HepG2 (cell line): ENCODE results near the gene BBS1. TPM values are rescaled to one million over a fixed set of nuclear protein-coding genes. Genes with fewer than 3 reads are reported as not detected.

Experiments
- ATAC-seq: fragments of 200-7000 bp; cut with Tn5 transposase; 3 replicates; pipeline ENCODE4 v1.9.1; 2020; ENCODE audit warnings: mild to moderate bottlenecking, moderate library complexity
- BruUV-seq: library from RNA; stranded (reverse); fragments of 400-500 nt; replicated peaks from 2 replicates; lab custom pipeline; 2021; lab: Mats Ljungman, UMichigan
- CTCF ChIA-PET: fragments of 300-600 bp; formaldehyde crosslinking; extraction: SDS; loops from one replicate; lab custom pipeline; 2021; ENCODE audit warnings: low total read pairs, inconsistent platforms, low intra/inter-chr PET ratio; lab: Yijun Ruan, JAX
- POLR2A ChIA-PET: fragments of 350-600 bp; sonication (Branson Sonifier 250); formaldehyde crosslinking; loops from one replicate; lab custom pipeline; 2020; ENCODE audit warnings: antibody characterized with exemption, inconsistent platforms; lab: Yijun Ruan, JAX
- DNase-seq: peaks from one replicate; pipeline ENCODE4 v3.0.0-alpha.2; 2015; ENCODE audit warnings: low spot score
- FAIRE-seq: peaks from 3 replicates; lab custom pipeline; 2011; peaks lifted over from hg19 to GRCh38; lab: Jason Lieb, UNC
- H2AFZ ChIP-seq: one replicate; pipeline ENCODE4 v1.6.1; 2011; ENCODE audit warnings: low read length, inconsistent platforms
- H3K27ac ChIP-seq: fragments of 300-600 bp; 3 replicates; pipeline ENCODE4 v1.8.0; 2011; ENCODE audit warnings: mixed run types, mild to moderate bottlenecking, mixed read lengths, low read length, inconsistent platforms; ENCODE audit not compliant: insufficient read depth; ENCODE audit errors: extremely low read length
- H3K27me3 ChIP-seq, 2 experiments: fragments of 200-600 bp in 1 of 2; 2 replicates in 1 of 2; 3 replicates in 1 of 2; pipeline versions ENCODE4 v1.6.0 to v1.8.0; 2011; ENCODE audit warnings: low read length in 2 of 2, mild to moderate bottlenecking in 2 of 2, moderate library complexity in 2 of 2, inconsistent platforms in 1 of 2; ENCODE audit not compliant: insufficient read depth in 2 of 2, control insufficient read depth in 1 of 2
- H3K36me3 ChIP-seq, 2 experiments: fragments of 200-600 bp in 1 of 2; replicated peaks in 1 of 2; 2 replicates in 1 of 2; 3 replicates in 1 of 2; pipeline versions ENCODE4 v1.5.1 to v1.8.0; 2011; ENCODE audit warnings: low read length in 2 of 2, inconsistent platforms in 1 of 2; ENCODE audit not compliant: insufficient read depth in 2 of 2, control insufficient read depth in 1 of 2
- H3K4me1 ChIP-seq: 2 replicates; pipeline ENCODE4 v1.5.1; 2012; ENCODE audit warnings: low read length, inconsistent platforms; ENCODE audit not compliant: insufficient read depth
- H3K4me2 ChIP-seq: 2 replicates; pipeline ENCODE4 v1.6.0; 2011; ENCODE audit warnings: low read depth, low read length, inconsistent platforms
- H3K4me3 ChIP-seq, 3 experiments: fragments of 200-600 bp in 1 of 3; sonication (generic), shearing (Covaris generic) in 1 of 3; replicated peaks in 1 of 3; 2 replicates each; pipeline ENCODE4 v1.5.1; 2011 to 2016; ENCODE audit warnings: low read length in 3 of 3, inconsistent platforms in 2 of 3, low read depth in 2 of 3, mild to moderate bottlenecking in 2 of 3, control low read depth in 1 of 3, mixed read lengths in 1 of 3; ENCODE audit not compliant: insufficient read depth in 1 of 3
- H3K79me2 ChIP-seq: one replicate; pipeline ENCODE4 v1.6.1; 2011; ENCODE audit warnings: low read length, inconsistent platforms; ENCODE audit not compliant: insufficient read depth
- H3K9ac ChIP-seq: 2 replicates; pipeline ENCODE4 v1.6.0; 2011; ENCODE audit warnings: mild to moderate bottlenecking, low read depth, low read length, inconsistent platforms; ENCODE audit not compliant: insufficient read depth
- H3K9me3 ChIP-seq: 2 replicates; pipeline ENCODE4 v1.5.1; 2012; ENCODE audit warnings: mild to moderate bottlenecking, low read length
- H4K20me1 ChIP-seq: 2 replicates; pipeline ENCODE4 v1.6.0; 2011; ENCODE audit warnings: inconsistent platforms, mild to moderate bottlenecking, low read length, moderate library complexity; ENCODE audit not compliant: insufficient read depth
- BHLHE40 ChIP-seq: IDR thresholded peaks from 2 replicates; pipeline ENCODE4 v1.6.1; 2011; ENCODE audit warnings: low read length, improper control_type of control experiment
- ELK4 ChIP-seq: sonication (generic); formaldehyde crosslinking; IDR thresholded peaks from 2 replicates; pipeline ENCODE4 v1.9.0; 2021; ENCODE audit warnings: missing genetic modification reagents, borderline replicate concordance
- ETV6 ChIP-seq: sonication (generic); formaldehyde crosslinking; conservative IDR thresholded peaks from 2 replicates; pipeline ENCODE4 v1.4.0; 2020; ENCODE audit warnings: missing genetic modification reagents
- HMG20B ChIP-seq: conservative IDR thresholded peaks from 2 replicates; pipeline ENCODE4 v1.6.1; 2016; ENCODE audit warnings: missing genetic modification reagents, missing compliant biosample characterization
- KDM1A ChIP-seq: IDR thresholded peaks from 2 replicates; pipeline ENCODE4 v1.6.1; 2016; ENCODE audit warnings: missing compliant biosample characterization
- KDM4B ChIP-seq: sonication (generic); formaldehyde crosslinking; IDR thresholded peaks from 2 replicates; pipeline ENCODE4 v1.4.0; 2020; ENCODE audit warnings: missing genetic modification reagents
- MLX ChIP-seq: IDR thresholded peaks from 2 replicates; pipeline ENCODE4 v1.6.1; 2016
- MYC ChIP-seq: sonication (generic); formaldehyde crosslinking; IDR thresholded peaks from 2 replicates; pipeline ENCODE4 v1.9.0; 2021; ENCODE audit warnings: missing genetic modification reagents, borderline replicate concordance
- RNF2 ChIP-seq: fragments of 450-650 bp; conservative IDR thresholded peaks from 2 replicates; pipeline ENCODE4 v1.6.1; 2016; ENCODE audit warnings: low read depth
- SETDB1 ChIP-seq: sonication (generic); formaldehyde crosslinking; IDR thresholded peaks from 2 replicates; pipeline ENCODE4 v1.5.1; 2020; ENCODE audit warnings: missing genetic modification reagents, mild to moderate bottlenecking, borderline replicate concordance
- SNAPC4 ChIP-seq: sonication (generic); formaldehyde crosslinking; IDR thresholded peaks from 2 replicates; pipeline ENCODE4 v1.4.0; 2020; ENCODE audit warnings: mild to moderate bottlenecking, missing genetic modification reagents
- SP2 ChIP-seq: sonication (generic); formaldehyde crosslinking; IDR thresholded peaks from 2 replicates; pipeline ENCODE4 v1.5.1; 2020; ENCODE audit warnings: mild to moderate bottlenecking, missing genetic modification reagents
- SRSF4 ChIP-seq: fragments of 200-400 bp; formaldehyde crosslinking; IDR thresholded peaks from one replicate; pipeline ENCODE4 v1.6.1; 2018; ENCODE audit warnings: mild to moderate bottlenecking, low read depth, low read length, moderate library complexity; ENCODE audit not compliant: poor library complexity, severe bottlenecking
- YY1 ChIP-seq: IDR thresholded peaks from 2 replicates; pipeline ENCODE4 v1.6.1; 2011; ENCODE audit warnings: low read length, low read depth, moderate library complexity, mild to moderate bottlenecking; ENCODE audit not compliant: insufficient read depth, insufficient replicate concordance
- ZNF136 ChIP-seq: sonication (generic); formaldehyde crosslinking; IDR thresholded peaks from 2 replicates; pipeline ENCODE4 v1.8.1; 2022; ENCODE audit warnings: low read depth, mild to moderate bottlenecking, moderate library complexity, missing genetic modification reagents
- ZNF577 ChIP-seq: sonication (generic); formaldehyde crosslinking; IDR thresholded peaks from 2 replicates; pipeline ENCODE4 v1.4.0; 2020; ENCODE audit warnings: mild to moderate bottlenecking, low read depth, missing genetic modification reagents, borderline replicate concordance
- ZNF784 ChIP-seq: sonication (generic); formaldehyde crosslinking; IDR thresholded peaks from 2 replicates; pipeline ENCODE4 v1.5.1; 2020; ENCODE audit warnings: missing genetic modification reagents, mild to moderate bottlenecking, borderline replicate concordance
- ZNF879 ChIP-seq: sonication (generic); formaldehyde crosslinking; IDR thresholded peaks from 2 replicates; pipeline ENCODE4 v1.8.1; 2023; ENCODE audit warnings: missing genetic modification reagents
- WGBS: methylation state at CpG from one replicate; pipeline ENCODE4 v1.1.6; 2017; ENCODE audit warnings: low lambda C conversion rate; 5-methylcytosine and 5-hydroxymethylcytosine counted together
- in situ Hi-C: cut with HindIII; loops from 2 replicates; pipeline ENCODE4 v1.10.0; 2017; ENCODE audit warnings: low pct_unique_long_range_greater_than_20kb; ENCODE audit not compliant: extremely low pct_ligation_motif_present
- intact Hi-C: fragments of 100-400 bp; cut with micrococcal nuclease; formaldehyde crosslinking; loops from one replicate; pipeline ENCODE4 v1.10.0; 2022; ENCODE audit not compliant: unreplicated experiment
- polyA plus RNA-seq, 8 experiments: library from polyadenylated mRNA; depleted of rRNA in 3 of 8; stranded (reverse) in 7 of 8; unstranded in 1 of 8; fragments of >200 nt; fragmentation: Illumina TruSeq in 4 of 8; extraction: Trizol in 4 of 8; gene quantifications; 2 replicates each; pipeline versions ENCODE4 v1.2.1 to v1.2.3, GENCODE V29; 2011 to 2016; ENCODE audit warnings: low read depth in 4 of 8, missing spikeins in 1 of 8, mixed read lengths in 1 of 8; ENCODE audit not compliant: insufficient read depth in 1 of 8
- total RNA-seq, 5 experiments: library from RNA; depleted of rRNA; stranded (reverse); fragments of >200 nt; fragmentation: Illumina TruSeq; extraction: Trizol; gene quantifications; 2 replicates each; pipeline ENCODE4 v1.2.3, GENCODE V29; 2016; ENCODE audit warnings: low read depth in 1 of 5

The BBS1 gene
- total and polyA plus RNA-seq, 2 of the 13 experiments (the other 11 are each of a cell fraction or from before 2014, with no cell fraction given), result 11.7 to 14.1 TPM

GRCh38 chr11:66484806-66485380 lies 25.5 kb upstream of the BBS1 start:
- DNase-seq (no peak), ATAC-seq (no peak), FAIRE-seq (no peak)
- Histone ChIP-seq H3K9ac (no peak overlapping the region), H3K79me2 (peaks cover 2% of the 10 kb centered on the region), H3K27me3 (no peaks in the 10 kb centered on the region), H2AFZ (no peak overlapping the region), H3K9me3 (no peaks in the 10 kb centered on the region), H3K27ac (no peak overlapping the region), H3K4me3 (no peak overlapping the region), H3K4me2 (no peak overlapping the region), H3K4me1 (peaks cover 39% of the 10 kb centered on the region), H3K36me3 (peaks cover 10 to 28% of the 10 kb centered on the region in 2 experiments; a peak in 4 of 5 replicates), H4K20me1 (no peaks in the 10 kb centered on the region; the same call in 1 of the 2 replicates)
- POLR2A ChIA-PET, result interaction anchor here (1.4 to 1.9 kb wide), 2 partner anchors 24 to 193 kb away, joined by 6 to 11 read pairs; partner anchors contain the start of gene RBM4B
- CTCF ChIA-PET, result no interaction called here
- in situ Hi-C loops (no loop called here), intact Hi-C loops (no loop called here)
- WGBS, result 95% methylated on average over 6 of the region's 7 CpGs
- no TSS peak for BruUV-seq
- no peak for TF ChIP-seq SRSF4
- TF ChIP-seq ZNF577 (CRISPR knock-in tag), result no peak
- no peak for TF ChIP-seq YY1
- TF ChIP-seq RNF2, result no peak
- TF ChIP-seq BHLHE40, result no peak
- no peak for TF ChIP-seq ZNF879
- no peak for TF ChIP-seq MLX (CRISPR knock-in tag)
- TF ChIP-seq SP2 (CRISPR knock-in tag), result no peak
- no peak for TF ChIP-seq KDM1A (CRISPR knock-in tag)
- TF ChIP-seq HMG20B (CRISPR knock-in tag), result no peak
- no peak for TF ChIP-seq ETV6 (CRISPR knock-in tag)
- TF ChIP-seq ZNF784 (CRISPR knock-in tag), result no peak
- TF ChIP-seq ELK4 (CRISPR knock-in tag), result no peak
- no peak for TF ChIP-seq MYC (CRISPR knock-in tag)
- no peak for TF ChIP-seq SNAPC4 (CRISPR knock-in tag)
- TF ChIP-seq SETDB1 (CRISPR knock-in tag), result no peak
- TF ChIP-seq KDM4B (CRISPR knock-in tag), result no peak
- TF ChIP-seq ZNF136 (CRISPR knock-in tag), result no peak
